Esophagus muscularis mucosa (tissue), 4 donors: ENCODE data around the gene DOK5. TPM values are rescaled to one million over a fixed set of nuclear protein-coding genes. Genes with fewer than 3 reads are reported as not detected.
"Not testable (repeated sequence)": the region's sequence is repeated elsewhere in the genome, so short reads cannot be mapped to it uniquely, and the experiment has no call there.

Experiments used
- DNase-seq: peaks from one replicate; pipeline ENCODE4 v3.0.0-alpha.2; 2017; ENCODE audit errors: extremely low spot score
- H3K27ac ChIP-seq, 4 donors: fragments of 200-600 bp; sonication (generic); replicated peaks in 1 of 4; 1 replicate in 3 of 4; 2 replicates in 1 of 4; pipeline ENCODE4 v1.5.1; 2016 to 2019; ENCODE audit warnings: mild to moderate bottlenecking in 1 of 4
- H3K27me3 ChIP-seq, 4 donors: fragments of 200-600 bp; sonication (generic); one replicate each; pipeline versions ENCODE4 v1.5.1 to v1.6.0; 2016 to 2019
- H3K36me3 ChIP-seq, 4 donors: fragments of 200-600 bp; sonication (generic); one replicate each; pipeline ENCODE4 v1.5.1; 2016 to 2019
- H3K4me1 ChIP-seq, 4 donors: fragments of 200-600 bp; sonication (generic); one replicate each; pipeline ENCODE4 v1.5.1; 2016 to 2019
- H3K4me3 ChIP-seq, 4 donors: fragments of 200-600 bp; sonication (generic); 1 replicate in 2 of 4; 2 replicates in 2 of 4; pipeline ENCODE4 v1.5.1; 2016 to 2019; ENCODE audit warnings: mild to moderate bottlenecking in 4 of 4, moderate library complexity in 1 of 4
- H3K9me3 ChIP-seq, 4 donors: fragments of 200-600 bp; sonication (generic); 1 replicate in 3 of 4; 2 replicates in 1 of 4; pipeline ENCODE4 v1.5.1; 2016 to 2019
- EP300 ChIP-seq: sonication (generic); formaldehyde crosslinking; IDR thresholded peaks from one replicate; pipeline ENCODE4 v1.6.1; 2017; ENCODE audit warnings: antibody characterized with exemption
- POLR2A ChIP-seq: fragments of 450-650 bp; IDR thresholded peaks from one replicate; pipeline ENCODE4 v1.6.1; 2017; ENCODE audit warnings: antibody characterized with exemption, moderate library complexity, mild to moderate bottlenecking, low read depth
- POLR2AphosphoS5 ChIP-seq, 2 donors: sonication (generic); formaldehyde crosslinking; IDR thresholded peaks; one replicate each; pipeline ENCODE4 v1.6.1; 2017; ENCODE audit warnings: antibody characterized with exemption in 2 of 2
- WGBS: methylation state at CpG from one replicate; pipeline ENCODE4 v1.1.5; 2018; 5-methylcytosine and 5-hydroxymethylcytosine counted together
- intact Hi-C: fragments of 100-400 bp; cut with DNase I; formaldehyde crosslinking; loops from one replicate; pipeline ENCODE4 v1.15.1; 2023
- total RNA-seq, 4 donors: library from RNA; depleted of rRNA; stranded (reverse); fragments of >200 nt; gene quantifications; one replicate each; pipeline versions ENCODE4 v1.1.0 to v1.2.1, GENCODE V29; 2016
- TF ChIP-seq, protein P1 (sequence below), 3 experiments: fragments of 200-600 bp in 2 of 3; fragments of 450-650 bp in 1 of 3; sonication (generic) in 2 of 3; IDR thresholded peaks; one replicate each; pipeline ENCODE4 v1.5.1; 2017 to 2019; ENCODE audit warnings: antibody characterized with exemption in 3 of 3, mild to moderate bottlenecking in 2 of 3, moderate library complexity in 1 of 3

DOK5 gene
- total RNA-seq, 4 donors from 2014 or later, result 0.32 to 1.5 (median 0.79) TPM

- intact Hi-C loops, result no loop called here
- peaks cover 4 to 26% (median 17%) of the 10 kb centered on the region in 4 donors for H3K4me1 ChIP-seq
- no peak for TF ChIP-seq POLR2AphosphoS5 (IDR thresholded peaks at IDR 0.05)
- no peak for TF ChIP-seq POLR2A
- TF ChIP-seq, protein P1, sequence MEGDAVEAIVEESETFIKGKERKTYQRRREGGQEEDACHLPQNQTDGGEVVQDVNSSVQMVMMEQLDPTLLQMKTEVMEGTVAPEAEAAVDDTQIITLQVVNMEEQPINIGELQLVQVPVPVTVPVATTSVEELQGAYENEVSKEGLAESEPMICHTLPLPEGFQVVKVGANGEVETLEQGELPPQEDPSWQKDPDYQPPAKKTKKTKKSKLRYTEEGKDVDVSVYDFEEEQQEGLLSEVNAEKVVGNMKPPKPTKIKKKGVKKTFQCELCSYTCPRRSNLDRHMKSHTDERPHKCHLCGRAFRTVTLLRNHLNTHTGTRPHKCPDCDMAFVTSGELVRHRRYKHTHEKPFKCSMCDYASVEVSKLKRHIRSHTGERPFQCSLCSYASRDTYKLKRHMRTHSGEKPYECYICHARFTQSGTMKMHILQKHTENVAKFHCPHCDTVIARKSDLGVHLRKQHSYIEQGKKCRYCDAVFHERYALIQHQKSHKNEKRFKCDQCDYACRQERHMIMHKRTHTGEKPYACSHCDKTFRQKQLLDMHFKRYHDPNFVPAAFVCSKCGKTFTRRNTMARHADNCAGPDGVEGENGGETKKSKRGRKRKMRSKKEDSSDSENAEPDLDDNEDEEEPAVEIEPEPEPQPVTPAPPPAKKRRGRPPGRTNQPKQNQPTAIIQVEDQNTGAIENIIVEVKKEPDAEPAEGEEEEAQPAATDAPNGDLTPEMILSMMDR (IDR thresholded peaks at IDR 0.05), result no peak
- no peak for TF ChIP-seq EP300
- 14% methylated on average over 14 of the region's 32 CpGs for WGBS
- peak overlapping the region in 1 of 4 donors; percentile 26 for H3K27ac ChIP-seq
- peak overlapping the region; percentile 54 to 60 (median 58) for H3K4me3 ChIP-seq
- H3K27me3 ChIP-seq, result peaks cover 0 to 48% (median 8%) of the 10 kb centered on the region in 4 donors
- DNase-seq, result peak; percentile 70
- H3K9me3 ChIP-seq, result no peaks in the 10 kb centered on the region
- no peaks in the 10 kb centered on the region for H3K36me3 ChIP-seq
Measured at GRCh38 chr20:54476169-54477009, 996 bp downstream of the DOK5 start.

DNA sequence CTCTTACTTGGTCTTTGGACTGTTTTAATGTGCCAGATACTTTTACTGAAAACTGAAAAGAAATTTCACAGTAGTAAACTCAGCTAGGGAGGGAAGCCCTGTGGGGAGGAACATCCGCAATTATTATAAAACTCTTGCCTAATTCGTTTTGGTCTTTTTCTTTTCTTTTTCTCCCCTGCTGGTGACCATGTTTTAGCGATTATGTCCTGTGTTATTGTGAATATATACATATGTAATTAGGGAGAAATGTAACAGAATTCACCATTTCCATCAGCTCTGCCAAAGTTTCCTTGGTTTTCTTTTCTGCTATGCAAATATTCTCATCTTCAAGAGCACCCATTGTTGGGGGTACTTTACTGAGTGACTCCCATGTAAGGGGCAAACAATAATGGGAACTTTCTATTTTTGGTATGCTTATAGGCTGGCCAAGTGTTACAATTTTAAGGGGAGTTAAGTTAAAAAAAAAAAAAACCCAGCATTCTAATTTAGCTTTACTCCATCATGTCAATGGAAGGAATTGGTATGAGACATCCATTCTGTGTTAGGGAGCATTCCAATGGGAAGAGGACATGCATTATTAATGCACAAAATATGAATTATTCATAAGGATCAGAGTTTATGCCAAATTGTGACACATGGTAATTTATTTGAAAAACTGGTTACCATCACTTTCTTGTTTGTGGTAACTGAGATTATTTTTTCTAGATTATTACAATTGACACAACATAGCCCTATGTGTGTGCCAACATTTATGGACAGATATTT is 2.0 kb downstream of the DOK5 start:
- TF ChIP-seq POLR2A (no peak), POLR2AphosphoS5 (IDR thresholded peaks at IDR 0.05) (no peak), EP300 (no peak)
- TF ChIP-seq, protein P1 (IDR thresholded peaks at IDR 0.05), result no peak
- no peak for DNase-seq
- H3K27ac ChIP-seq, result no peak overlapping the region
- H3K36me3 ChIP-seq, result no peaks in the 10 kb centered on the region
- intact Hi-C loops, result no loop called here
- peaks cover 4 to 26% (median 17%) of the 10 kb centered on the region in 4 donors for H3K4me1 ChIP-seq
- H3K9me3 ChIP-seq, result no peaks in the 10 kb centered on the region
- peak overlapping the region in 2 of 4 donors; percentile 59 to 60 for H3K4me3 ChIP-seq
- 16% methylated on average over 3 of the region's 3 CpGs for WGBS
- peaks cover 0 to 48% (median 8%) of the 10 kb centered on the region in 4 donors for H3K27me3 ChIP-seq

- Histone ChIP-seq H3K9me3 (no peaks in the 10 kb centered on the region), H3K4me1 (peaks cover 4 to 26% (median 17%) of the 10 kb centered on the region in 4 donors), H3K27me3 (peaks cover 0 to 48% (median 8%) of the 10 kb centered on the region in 4 donors), H3K4me3 (no peak overlapping the region), H3K27ac (no peak overlapping the region), H3K36me3 (no peaks in the 10 kb centered on the region)
- no peak for DNase-seq
- 59% methylated on average over 9 of the region's 9 CpGs for WGBS
- TF ChIP-seq, protein P1 (IDR thresholded peaks at IDR 0.05), result no peak
- no peak for TF ChIP-seq POLR2A
- no peak for TF ChIP-seq EP300
- no peak for TF ChIP-seq POLR2AphosphoS5 (IDR thresholded peaks at IDR 0.05)
- intact Hi-C loops, result no loop called here
Measured at GRCh38 chr20:54479138-54479906, 3.9 kb downstream of the DOK5 start.

DNA sequence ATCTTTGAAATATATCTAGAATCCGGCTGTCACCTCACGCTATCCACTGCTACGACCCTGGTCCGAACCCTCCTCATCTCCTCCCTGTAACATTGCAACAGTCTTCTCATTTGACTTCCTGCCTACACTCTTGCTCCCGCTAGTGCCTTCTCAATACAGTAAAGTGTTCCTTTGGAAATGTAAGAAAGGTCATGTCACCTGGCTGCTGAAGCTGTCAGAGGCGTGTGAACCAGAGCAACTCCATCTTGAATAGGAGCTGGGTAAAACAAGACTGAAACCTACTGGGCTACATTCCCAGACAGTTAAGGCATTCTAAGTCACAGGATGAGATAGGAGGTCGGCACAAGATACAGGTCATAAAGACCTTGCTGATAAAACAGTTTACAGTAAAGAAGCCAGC is 4.5 kb downstream of the DOK5 start:
- H3K4me3 ChIP-seq, H3K9me3 ChIP-seq: not testable (repeated sequence)

More for the DNA sequence above, 4.5 kb downstream of the DOK5 start:
- H3K36me3 ChIP-seq, DNase-seq, H3K27ac ChIP-seq, intact Hi-C loops: not testable (repeated sequence)
- Histone ChIP-seq H3K27me3 (peaks cover 0 to 48% (median 8%) of the 10 kb centered on the region in 4 donors), H3K4me1 (peaks cover 4 to 22% (median 17%) of the 10 kb centered on the region in 4 donors)
- WGBS, result 80% methylated on average over 7 of the region's 7 CpGs
